Measurements from ENCODE around the gene ZFYVE28.

ZFYVE28 gene

DNA sequence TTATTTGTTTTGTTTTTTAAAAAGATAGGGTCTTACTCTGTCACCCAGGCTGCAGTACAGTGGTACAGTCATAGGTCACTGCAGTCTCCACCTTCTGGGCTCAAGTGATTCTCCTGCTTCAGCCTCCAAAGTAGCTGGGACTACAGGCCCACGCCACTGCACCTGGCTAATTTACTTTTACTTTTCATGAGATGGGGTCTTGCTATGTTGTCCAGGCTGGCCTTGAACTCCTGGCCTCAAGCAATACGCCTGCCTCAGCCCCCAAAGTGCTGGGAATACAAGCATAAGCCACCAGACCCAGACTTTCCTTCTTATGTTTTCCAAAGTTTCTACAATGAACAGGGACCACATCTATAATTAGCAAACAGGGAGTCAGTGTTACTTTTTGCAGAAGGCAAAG is 118.7 kb downstream of the ZFYVE28 start:
- no peak for DNase-seq

DNA sequence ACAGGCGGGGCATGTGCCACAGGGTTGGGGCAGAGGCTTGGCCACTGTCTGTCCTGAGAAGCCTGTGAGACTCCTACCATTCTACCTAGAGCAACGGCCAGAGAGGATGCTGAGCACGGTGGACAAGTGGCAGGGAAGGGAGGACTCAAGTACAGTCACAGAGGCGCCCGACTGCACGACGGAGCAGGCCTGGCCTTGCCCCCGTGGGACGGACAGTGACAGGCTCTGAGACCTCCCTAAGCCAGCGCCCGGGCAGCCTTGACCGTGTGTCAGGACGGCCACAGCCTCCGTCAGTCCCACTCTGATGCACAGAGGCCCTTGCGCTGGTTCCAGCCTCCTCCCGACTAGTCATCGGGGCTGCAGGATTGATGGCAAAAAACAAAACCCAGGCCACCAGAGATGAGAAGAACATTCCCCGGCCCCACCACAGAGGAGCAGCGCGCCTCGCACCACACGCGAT is 119.9 kb downstream of the ZFYVE28 start:
- no peak for DNase-seq

GRCh38 chr4:2297606-2298531 is 120.6 kb downstream of the ZFYVE28 start:
- DNase-seq: no peak

- peak; percentile 5 for DNase-seq
Measured at GRCh38 chr4:2296631-2297601, 121.5 kb downstream of the ZFYVE28 start.

DNA sequence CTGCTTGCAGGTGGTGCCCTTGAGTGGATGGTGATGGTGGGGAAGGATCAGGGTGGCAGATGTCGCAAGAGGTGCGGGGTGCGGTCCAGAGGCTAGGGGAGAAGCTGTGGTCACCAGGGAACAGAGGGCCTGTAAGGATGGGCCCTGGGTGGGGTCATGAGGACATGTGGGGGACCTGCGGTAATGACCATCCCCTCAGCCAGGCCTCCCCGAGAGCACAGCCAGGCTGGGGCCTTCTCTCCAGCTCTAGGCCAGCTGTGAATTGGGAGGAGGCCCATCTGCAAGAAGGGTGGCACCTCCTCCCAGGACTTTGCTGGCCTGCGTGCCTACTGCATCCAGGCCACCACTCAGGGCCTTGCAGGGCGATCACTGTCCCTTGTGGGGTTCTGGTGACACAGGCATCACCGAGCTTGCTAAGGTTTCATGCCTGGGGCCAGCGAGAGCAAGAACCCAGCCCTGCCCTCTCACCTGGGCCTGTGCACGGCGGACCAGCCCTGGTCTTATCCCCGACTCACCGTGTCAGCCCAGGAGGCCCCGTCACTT is 122.5 kb downstream of the ZFYVE28 start:
- DNase-seq: no peak

- DNase-seq: no peak
Measured at GRCh38 chr4:2295500-2295899, 122.9 kb downstream of the ZFYVE28 start.

GRCh38 chr4:2292646-2293108 is 125.8 kb downstream of the ZFYVE28 start:
- no peak for DNase-seq

DNA sequence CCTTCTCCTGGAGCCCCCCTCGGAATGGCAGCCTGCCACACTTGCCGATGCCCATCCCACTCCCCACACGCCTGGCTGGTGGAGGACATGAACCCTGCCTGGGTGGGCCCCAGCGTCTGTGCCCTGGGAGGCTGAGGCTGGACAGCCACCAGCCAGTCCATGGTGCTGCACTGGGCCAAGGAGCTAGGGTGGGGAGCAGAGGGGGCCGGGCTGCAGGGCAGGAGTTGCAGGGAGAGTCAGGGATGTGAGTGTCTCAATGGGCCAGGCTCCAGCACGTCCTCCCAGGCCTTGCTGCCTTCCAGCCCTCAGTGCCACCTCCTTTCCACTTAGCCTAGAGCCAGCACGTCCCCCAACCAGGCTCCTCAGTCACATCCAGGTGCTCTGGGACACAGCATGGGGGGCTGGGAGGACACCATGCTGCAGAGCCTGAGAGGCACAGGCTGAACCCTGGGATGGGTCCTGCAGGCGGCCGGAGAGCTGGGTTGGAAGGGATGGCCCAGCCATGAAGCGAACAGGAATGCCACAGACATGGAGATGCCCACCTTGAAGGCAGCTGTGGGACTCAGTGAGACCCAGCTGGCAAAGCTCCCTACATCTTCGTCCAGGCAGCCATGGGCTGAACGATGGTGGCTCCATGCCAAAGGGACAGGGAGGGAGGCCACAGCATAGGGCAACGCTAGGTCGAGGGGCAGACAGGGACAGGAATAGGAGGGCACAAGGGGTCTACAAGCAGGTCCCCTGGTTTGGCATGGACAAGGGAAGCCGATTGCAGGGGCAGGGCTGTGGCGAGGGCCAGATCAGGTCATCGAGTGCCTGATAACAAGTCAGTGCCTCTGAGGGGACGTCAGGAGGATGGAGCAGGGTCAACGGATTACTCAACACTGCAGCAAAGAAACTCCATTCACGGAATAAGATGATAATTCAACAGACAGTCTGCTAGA is 126.5 kb downstream of the ZFYVE28 start:
- no peak for DNase-seq

- no peak for DNase-seq
Measured at GRCh38 chr4:2290974-2291704, 127.3 kb downstream of the ZFYVE28 start.

DNA sequence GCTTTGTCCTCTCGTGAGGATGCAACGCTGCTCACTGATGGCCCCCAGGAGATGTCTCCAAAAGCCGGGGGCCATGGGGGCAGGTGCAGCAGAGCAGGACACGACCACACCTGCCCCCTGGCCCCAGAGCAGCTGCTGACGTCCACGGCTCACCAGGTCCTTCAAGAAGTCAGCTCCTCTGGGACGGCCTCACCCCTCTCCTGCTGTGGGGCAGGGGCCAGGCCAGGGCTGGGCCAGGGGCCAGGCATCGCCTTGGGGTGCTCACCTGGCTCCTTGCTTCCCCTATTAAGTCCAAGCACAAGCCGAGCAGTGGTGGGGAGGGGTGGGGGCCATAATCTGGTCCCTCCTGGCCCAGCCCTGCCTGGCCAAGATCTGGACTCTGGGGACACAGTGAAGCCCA is 128.0 kb downstream of the ZFYVE28 start:
- DNase-seq: no peak

- DNase-seq: no peak
Measured at GRCh38 chr4:2289955-2290333, 128.5 kb downstream of the ZFYVE28 start.

DNA sequence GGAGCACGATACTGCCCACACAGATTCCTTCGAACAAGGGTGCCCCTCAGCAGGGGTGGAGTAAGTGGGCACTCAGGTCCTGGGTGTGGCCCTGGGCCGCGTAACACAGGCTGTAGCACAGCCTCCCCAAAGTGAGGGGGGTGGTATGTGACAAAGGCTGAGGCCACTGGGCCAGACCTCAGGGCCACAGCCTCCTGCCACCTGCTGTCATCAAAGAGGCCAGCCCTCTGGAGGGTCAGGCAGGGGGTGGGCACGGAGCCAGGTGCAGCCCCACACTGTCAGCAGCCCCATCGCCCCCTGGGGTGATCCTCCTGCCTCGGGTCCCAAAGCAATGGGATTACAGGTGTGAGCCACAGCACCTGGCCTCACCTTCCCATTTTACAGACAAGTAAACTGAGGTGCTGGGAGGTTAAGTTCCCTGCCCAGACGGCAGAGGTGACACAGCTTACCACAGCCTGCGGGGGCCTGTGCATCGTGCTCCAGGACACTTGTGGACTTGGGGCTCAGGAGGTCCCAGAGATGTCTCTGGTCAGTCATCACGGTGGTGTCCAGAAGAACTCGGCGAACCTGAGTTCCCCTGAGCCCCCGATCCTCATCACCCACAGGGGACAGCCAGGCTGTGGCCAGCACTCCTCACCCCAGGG is 129.0 kb downstream of the ZFYVE28 start:
- no peak for DNase-seq

GRCh38 chr4:2288051-2288541 is 130.3 kb downstream of the ZFYVE28 start:
- no peak for DNase-seq

- no peak for DNase-seq
Measured at GRCh38 chr4:2287594-2287915, 130.9 kb downstream of the ZFYVE28 start.

DNA sequence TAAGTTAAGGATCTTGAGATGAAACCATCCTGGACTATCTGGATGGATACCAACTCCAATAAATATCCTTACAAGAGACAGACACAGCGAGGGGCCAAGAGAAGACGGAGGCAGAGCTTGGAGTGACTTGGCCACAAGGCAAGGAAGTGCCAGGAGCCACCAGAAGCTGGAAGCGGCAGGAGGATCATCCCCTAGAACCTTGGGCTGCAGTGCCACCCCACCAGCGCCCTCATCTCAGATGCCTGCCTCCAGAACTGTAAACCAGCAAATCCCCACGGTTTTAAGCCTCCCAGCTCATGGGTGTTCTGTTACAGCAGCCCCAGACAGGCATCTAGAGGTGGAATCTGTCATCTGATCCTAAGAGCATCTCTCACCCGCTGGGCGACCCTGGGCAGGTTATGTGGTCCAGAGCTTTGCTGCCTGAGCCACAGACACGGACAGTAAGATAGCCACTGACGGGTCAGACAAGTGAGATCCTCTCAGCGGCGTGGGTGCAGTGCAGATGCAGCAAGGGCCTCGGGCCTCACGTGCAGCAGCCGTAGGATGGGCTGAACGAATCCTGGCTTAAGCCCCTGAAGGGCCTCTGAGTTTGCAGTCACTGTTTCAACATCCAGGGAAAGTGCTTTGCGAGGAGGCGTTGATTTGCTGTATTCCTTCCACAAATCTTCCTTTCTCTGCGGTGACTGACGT is 131.4 kb downstream of the ZFYVE28 start:
- DNase-seq: no peak

GRCh38 chr4:2285613-2286381 is 132.6 kb downstream of the ZFYVE28 start:
- DNase-seq: no peak

GRCh38 chr4:2284934-2285612 is 133.4 kb downstream of the ZFYVE28 start:
- DNase-seq: no peak

DNA sequence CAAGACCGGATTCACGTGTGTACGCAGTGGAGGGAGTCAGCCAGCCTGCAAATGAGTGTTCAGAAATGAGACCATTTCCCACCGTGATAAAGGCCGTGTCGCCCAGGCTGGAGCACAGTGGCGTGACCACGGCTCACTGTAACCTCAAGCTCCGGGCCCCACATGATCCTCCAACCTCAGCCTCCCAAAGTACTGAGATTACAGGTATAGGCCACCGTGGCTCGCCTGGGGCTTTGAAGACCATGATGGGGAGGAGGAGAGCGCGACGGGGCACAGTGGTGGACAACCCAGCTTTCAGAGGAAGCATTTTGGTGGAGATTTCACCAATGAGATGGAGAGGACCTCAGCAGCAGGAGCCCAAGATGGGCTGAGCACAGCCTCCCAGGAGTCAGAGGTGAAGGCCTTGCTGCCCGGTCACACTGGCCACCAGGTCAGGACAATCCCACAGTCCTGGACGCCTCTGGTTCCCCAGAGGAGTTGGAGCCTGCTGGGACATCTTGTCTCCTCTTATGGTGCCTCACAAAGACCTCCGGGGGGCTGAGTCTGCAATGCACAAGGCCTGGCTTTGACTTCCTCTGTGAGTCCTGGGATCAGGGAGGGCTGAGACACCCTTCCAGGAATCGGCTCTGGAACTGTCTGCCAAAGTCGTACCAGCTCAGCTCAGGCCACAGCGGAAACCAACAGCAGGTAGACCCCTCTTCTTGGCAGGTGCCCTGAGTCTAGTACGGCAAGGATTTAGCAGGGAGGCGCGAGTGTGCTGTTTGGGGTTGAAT is 134.1 kb downstream of the ZFYVE28 start:
- DNase-seq: no peak
